VCaP (cell line): ENCODE data around the gene MITF.
"Not testable (repeated sequence)": the region's sequence is repeated elsewhere in the genome, so short reads cannot be mapped to it uniquely, and the experiment has no call there.

ENCODE experiments used
- H3K27ac ChIP-seq: fragments of 450-650 bp; 2 replicates; pipeline ENCODE4 v1.5.1; 2017
- CTCF ChIP-seq: fragments of 450-650 bp; conservative IDR thresholded peaks from 2 replicates; pipeline ENCODE4 v1.5.1; 2017; ENCODE audit warnings: mild to moderate bottlenecking, moderate library complexity

The MITF gene

DNA sequence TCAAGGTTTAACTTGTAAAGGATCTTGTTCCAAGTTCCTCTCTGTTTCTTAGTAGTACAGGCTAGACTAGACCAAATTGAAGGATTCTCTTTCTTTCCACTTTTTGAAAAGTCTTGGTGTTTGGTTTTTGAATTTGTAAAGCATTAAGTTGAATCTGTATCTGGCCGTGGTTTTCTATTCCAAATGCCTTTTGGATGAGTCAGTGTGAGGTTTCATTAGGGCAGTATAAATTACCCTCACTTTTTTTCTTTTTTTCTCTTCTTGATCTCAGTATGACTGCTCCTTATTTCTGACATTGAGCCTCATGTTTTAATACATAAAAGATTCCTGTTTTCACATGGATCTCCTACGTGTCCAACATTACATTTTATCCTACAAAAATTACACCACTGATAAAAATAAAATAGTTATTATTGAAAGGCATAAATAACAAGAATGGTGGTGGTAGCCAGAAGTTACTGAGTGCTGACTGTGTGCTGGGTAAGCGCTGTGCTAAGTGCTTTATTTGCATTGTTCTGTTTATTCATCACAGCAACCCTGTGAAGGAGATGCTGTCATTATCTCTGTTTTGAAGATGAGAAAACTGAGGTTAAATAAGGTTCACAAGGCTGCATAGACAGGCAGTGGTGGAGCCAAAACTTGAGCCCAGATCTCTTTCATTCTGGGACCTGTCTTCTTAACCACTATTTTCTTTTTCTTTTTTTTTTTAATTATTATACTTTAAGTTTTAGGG, 48.3 kb downstream of the MITF start:
- H3K27ac ChIP-seq: no peak overlapping the region
- TF ChIP-seq CTCF: no peak

DNA sequence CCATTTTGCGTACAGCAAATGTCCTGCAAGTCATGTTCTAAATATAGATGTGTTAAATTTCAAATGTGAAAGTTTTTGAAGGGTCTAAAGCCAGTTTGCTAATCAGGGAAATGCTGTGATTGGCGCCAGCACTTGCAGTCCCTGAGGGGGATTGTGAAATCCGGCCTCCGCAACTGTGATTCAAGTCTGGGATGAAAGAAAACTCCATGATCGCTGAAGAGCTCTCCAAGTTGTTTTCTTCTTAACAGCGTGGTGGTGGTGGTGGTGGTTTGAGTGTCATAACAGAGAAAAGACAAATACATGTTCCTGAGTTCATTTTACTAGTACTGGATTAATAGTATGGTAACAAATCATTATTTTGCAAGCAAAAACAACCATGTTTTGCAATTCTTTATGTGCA, 51.8 kb downstream of the MITF start:
- no peak for TF ChIP-seq CTCF
- no peak overlapping the region for H3K27ac ChIP-seq

GRCh38 chr3:69791919-69792399, 52.7 kb downstream of the MITF start:
- TF ChIP-seq CTCF: peak; percentile 81
- no peak overlapping the region for H3K27ac ChIP-seq

- not testable (repeated sequence) for H3K27ac ChIP-seq
Observed at GRCh38 chr3:69796126-69796525, 56.9 kb downstream of the MITF start.

DNA sequence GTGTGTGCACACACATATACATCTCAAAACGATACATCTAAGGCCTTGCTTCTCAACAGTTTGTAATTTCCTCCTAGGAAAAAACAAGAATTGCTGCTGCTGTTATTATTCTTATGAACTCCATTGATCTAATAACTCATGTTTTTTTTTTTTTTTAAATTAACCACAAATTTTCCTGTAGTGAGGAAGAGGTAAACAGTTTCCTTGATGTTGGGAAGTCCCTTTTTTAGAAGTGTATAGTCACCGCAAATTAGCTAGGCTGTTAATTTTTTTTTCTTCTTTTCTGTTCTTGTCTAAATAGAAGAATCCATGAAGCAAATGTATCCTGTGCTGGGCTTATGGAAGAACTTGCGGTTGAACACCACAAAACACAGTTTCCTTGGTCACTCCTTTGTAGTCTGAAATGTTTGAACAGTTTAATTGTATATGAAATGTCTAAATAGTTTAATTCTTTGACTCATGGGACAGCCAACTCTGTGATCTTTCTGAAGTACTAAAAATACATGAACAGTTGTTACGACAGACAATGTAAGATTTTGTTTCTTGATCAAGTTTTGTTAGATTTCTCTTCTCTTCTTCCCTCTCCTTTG, 64.5 kb downstream of the MITF start:
- TF ChIP-seq CTCF: no peak
- H3K27ac ChIP-seq: no peak overlapping the region

DNA sequence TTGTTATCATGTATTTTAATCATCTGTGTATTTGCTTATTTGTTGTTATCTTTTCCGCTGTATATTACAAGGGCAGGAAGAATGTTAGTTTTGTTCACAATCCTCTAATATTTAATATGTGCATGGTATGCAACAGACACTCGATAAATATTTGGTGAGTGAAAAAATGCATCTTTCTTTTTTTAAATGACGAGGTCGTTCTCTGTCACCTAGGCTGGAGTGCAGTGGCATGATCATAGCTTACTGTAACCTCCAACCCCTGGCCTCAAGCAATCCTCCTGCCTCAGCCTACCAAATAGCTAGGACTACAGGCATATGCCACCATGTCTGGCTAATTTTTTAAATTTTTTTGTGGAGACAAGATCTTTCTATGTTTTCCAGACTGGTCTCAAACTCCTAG, 66.2 kb downstream of the MITF start:
- no peak overlapping the region for H3K27ac ChIP-seq
- no peak for TF ChIP-seq CTCF

GRCh38 chr3:69806735-69807438, 67.6 kb downstream of the MITF start:
- H3K27ac ChIP-seq: no peak overlapping the region
- TF ChIP-seq CTCF: no peak
